Hepatocyte (in vitro differentiated cells): ENCODE results near the gene CD99L2.

ENCODE experiments used
- CTCF ChIP-seq: fragments of 200-600 bp; sonication (generic); IDR thresholded peaks from 2 replicates; pipeline ENCODE4 v1.5.1; 2016; ENCODE audit warnings: antibody characterized with exemption, mild to moderate bottlenecking; ENCODE audit not compliant: poor library complexity
- EZH2 ChIP-seq: fragments of 200-600 bp; sonication (generic); IDR thresholded peaks from 2 replicates; pipeline ENCODE4 v1.6.1; 2016; ENCODE audit warnings: antibody characterized with exemption, mild to moderate bottlenecking, borderline replicate concordance
- EZH2phosphoT487 ChIP-seq: fragments of 200-600 bp; sonication (generic); IDR thresholded peaks from one replicate; pipeline ENCODE4 v1.6.1; 2018; ENCODE audit warnings: antibody characterized with exemption, mild to moderate bottlenecking, low read depth, moderate library complexity; ENCODE audit not compliant: unreplicated experiment, severe bottlenecking

- TF ChIP-seq CTCF (no peak), EZH2 (no peak), EZH2phosphoT487 (no peak)
Observed at GRCh38 chrX:150906694-150907093, 8.2 kb upstream of the CD99L2 start.
